Activated effector memory CD4-positive, alpha-beta T cell treated with anti-CD3 and anti-CD28 coated beads, Interleukin-2, amount 50 U/mL, for 16 hours (primary cell): ENCODE measurements around the gene IQSEC1.
A peak's percentile ranks its signal among the peaks of the same experiment; 100 is the strongest.
"Not testable (repeated sequence)": the region's sequence is repeated elsewhere in the genome, so short reads cannot be mapped to it uniquely, and the experiment has no call there.

ENCODE experiments used
- DNase-seq: peaks from one replicate; pipeline ENCODE4 v3.0.0-alpha.2; 2020

IQSEC1 gene

DNA sequence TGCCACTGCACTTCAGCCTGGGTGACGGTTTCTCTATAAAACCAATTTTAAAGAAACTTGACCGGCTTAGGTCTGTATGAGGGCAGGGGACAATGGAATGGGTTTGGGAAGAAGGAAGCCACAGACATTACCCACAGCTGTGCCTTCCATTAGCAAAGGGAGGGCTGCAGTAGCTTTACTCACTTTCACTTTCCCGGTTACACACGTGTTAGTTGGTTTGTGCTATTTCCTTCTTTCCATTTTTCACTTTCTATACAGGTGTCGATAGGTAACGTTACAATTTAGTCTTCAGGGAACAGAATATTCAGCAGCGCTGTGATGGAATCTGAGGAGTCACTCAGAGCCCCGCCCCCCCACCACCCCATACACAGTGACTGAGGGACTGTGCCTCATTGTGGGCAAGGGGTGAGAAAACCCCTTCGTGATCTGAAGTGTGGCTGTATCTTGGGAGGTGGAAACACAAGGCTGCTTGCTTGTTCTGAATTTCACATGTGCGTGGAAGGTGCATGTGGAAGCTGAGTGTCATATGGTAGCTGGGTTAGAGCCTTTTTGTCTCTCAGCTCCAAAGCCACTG, 187.0 kb downstream of the IQSEC1 start:
- no peak for DNase-seq

DNA sequence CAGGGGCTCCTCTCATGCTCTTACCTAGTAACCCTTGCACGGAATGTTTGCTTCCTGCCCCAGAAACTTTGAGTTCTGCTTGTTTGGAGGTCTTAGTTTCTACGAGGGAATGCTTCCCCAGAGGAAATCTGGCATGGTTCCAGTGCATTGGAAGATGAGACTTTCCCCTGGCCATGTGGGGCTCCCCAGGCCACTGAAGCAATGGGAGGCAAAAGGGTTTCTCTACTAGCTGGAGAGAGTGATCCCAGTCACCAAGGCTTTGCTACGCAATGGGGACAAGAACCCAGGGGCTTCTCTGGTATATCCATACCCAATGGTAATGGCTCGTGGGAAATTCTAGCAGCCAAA, 187.7 kb downstream of the IQSEC1 start:
- no peak for DNase-seq

DNA sequence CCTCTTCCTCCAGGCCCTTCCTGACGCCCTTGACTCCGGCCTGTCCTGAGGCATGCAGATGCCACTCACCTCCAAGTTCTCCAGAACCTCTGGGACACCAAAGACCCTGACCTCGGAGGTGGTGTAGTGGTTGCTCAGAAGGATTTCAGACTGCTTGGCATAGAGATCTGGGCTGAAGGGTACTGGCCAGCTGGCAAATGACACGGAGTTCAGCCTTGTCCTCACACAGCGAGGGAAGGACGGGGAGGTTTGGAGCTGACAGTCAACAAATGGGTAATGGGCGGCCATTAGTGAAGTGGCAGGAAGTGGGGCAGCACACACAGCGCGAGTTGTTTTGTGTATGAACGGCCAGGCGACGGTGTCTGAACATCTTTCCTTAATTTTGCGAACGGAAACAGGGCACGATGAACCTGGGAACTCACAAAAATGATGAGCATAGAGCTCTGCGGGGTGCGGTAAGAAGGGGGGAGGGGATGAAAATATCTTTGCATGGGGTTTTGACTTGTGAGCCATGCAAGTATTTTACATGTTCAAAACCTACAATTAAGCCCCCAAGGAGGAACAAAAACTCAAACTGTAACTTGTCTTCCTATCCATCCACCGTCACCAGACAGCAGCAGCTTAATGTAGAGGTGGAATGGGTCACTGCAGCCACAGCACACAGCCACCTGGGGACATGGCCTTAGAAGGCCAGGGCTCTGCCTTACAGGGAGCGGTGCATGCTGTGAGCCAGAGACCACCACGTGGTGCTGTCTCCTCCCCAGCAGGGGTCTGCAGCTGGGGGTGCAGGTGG, 188.2 kb downstream of the IQSEC1 start:
- no peak for DNase-seq

DNA sequence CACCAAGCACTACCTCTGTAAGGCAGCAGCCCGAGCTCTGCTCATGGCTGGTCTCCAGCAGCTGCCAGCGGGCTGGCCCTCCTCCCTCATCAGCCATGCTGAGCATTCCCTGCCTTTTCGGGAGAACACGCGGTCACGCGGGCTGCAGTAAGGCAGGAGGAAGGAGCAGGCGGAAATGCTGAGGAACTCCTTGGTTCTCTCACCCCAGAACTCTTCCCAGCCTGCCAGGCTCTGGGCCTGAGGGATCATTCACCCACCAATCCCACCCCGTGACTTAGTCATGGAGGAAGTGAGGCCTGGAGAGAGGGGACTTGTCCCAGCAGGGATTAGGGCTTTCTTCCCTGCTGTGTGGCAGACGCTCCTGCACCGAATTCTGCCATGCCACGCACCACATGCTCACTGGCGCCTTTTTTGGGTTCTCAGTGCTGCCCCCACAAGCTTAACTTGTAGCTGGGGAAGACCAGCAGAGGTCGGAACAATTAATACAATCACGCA, 189.0 kb downstream of the IQSEC1 start:
- DNase-seq = no peak

DNA sequence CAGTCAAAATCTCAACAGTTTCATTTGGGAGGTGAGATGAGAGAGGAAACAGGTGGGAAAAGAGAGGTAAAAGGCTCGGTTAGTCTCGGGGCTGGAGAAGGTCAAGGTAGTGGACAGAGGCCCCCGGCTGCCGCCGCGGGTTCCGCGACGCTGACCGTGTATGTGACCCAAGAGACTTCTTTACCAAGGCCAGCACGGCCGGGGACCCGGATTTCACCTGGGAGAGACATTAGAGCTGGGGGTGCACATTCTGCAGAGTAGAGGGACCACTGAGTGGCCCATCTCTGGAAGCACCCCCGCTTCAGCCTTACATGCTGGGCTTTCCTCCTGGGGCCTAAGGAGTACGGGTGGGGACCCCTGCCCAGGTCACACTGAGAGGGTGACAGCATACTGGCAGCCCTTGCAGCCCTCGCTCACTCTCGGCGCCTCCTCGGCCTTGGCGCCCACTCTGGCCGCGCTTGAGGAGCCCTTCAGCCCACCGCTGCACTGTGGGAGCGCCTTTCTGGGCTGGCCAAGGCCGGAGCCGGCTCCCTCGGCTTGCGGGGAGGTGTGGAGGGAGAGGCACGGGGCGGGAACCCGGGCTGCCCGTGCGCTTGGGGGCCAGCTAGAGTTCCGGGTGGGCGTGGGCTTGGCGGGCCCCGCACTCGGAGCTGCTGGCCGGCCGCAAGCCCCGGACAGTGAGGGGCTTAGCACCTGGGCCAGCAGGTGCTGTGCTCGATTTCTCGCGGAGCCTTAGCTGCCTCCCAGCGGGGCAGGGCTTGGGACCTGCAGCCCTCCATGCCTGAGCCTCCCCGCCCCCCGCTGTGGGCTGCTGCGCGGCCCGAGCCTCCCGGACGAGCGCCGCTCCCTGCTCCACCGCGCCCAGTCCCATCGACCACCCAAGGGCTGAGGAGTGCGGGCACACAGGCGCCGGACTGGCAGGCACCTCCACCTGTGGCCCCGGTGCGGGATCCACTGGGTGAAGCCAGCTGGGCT, 190.6 kb downstream of the IQSEC1 start:
- no peak for DNase-seq

DNA sequence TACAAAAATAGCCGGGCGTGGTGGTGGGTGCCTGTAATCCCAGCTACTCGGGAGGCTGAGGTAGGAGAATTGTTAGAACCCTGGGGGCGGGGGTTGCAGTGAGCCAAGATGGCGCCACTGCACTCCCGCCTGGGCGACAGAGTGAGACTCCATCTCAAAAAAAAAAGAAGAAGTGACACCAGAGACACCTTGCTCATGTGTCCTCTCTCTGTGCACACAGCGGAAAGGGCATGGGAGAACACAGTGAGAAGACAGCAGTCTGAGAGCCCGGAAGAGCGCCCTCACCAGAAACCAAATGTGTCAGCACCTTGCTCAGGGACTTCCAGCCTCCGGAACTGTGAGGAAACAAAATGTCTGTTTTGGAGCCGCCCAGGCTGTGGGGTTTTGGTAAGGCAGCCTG, 191.4 kb downstream of the IQSEC1 start:
- DNase-seq = not testable (repeated sequence)

DNA sequence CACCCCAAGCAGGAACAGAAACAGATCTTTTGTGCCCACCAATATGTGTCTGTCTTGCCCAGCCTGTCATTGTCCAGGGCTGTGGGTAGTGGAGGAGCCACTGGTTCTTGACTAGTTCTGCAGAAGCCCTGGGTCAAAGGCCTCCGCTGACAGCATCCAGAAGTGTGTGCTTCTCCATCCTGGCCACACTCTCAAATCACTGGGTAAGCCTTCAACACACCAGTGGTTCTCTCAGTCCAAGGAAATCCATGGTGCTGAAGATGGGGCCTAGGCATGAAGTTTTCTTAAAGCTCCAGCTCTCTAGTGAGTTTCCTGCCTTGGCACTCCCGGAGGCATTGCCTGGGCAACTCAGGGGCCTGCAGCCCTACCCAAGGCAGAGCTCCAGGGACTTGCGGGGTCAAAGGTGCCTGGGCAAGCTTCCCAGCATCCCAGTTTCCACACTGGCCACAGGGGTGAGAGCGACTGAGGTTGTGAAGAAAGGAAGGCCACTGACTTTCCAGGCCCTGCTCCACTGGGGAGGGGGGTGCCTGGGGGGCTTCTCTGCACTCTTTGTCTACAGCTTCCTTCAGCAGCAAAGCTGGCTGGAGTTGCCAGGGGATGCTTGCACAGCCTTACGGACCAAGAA, 193.9 kb downstream of the IQSEC1 start:
- DNase-seq = no peak

DNA sequence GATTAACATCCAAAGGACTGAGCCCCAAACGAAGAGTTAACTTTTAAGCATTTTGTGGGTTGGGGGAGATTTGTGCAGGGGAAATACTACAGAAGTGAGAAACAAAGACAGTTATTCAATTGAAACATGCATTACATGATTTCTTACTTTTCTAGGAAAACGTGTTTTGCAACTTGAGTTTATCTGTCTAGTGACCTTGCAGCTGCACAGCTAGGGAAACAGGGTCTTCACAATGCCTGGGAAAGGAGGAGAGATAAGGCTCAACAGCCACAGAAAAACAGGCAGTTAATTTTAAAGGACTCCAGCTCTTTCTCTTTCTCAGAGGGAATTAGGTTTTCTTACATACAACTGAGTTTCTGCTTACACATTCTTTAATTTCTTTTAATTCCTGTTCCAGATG, 194.5 kb downstream of the IQSEC1 start:
- DNase-seq = not testable (repeated sequence)

DNA sequence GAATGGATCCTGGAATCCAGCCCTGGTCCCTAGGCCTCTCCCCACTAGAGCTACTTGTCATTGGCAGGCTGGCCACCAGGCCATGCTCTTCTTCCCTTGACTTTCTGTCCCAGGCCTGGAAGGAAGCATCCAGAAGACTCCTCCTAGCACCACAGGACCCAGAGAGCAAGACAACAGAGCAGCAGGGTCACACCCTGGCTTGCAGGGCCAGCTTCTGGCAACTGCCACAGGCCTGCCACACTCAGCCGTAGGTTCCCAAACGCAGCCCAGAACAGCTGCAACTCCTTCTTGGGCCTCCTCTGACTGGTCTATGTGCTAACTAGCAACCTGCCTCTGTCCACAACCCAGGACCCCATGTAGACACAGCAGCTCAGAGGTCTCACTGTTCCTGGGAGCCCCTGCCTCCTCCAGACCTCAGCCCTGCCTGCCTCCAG, 195.1 kb downstream of the IQSEC1 start:
- no peak for DNase-seq

DNA sequence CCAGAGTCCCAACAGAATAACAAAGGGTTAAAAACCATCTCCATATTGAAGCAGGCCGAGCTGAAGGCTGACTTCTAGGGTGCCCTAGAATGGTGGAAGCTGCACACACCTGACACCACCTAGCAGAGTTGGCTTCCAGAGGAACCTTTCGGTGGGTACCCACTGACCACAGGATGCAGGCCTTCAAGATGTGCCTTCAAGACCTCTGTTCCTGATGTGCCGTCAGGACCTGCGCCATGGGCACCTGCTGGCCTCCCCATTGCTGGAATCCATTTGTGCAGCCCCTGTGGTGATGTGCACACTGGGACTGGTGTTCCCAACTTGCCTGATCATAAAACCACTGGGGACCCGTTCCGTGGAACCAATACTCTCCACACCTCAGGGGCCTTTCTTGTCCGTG, 196.2 kb downstream of the IQSEC1 start:
- DNase-seq = no peak

DNA sequence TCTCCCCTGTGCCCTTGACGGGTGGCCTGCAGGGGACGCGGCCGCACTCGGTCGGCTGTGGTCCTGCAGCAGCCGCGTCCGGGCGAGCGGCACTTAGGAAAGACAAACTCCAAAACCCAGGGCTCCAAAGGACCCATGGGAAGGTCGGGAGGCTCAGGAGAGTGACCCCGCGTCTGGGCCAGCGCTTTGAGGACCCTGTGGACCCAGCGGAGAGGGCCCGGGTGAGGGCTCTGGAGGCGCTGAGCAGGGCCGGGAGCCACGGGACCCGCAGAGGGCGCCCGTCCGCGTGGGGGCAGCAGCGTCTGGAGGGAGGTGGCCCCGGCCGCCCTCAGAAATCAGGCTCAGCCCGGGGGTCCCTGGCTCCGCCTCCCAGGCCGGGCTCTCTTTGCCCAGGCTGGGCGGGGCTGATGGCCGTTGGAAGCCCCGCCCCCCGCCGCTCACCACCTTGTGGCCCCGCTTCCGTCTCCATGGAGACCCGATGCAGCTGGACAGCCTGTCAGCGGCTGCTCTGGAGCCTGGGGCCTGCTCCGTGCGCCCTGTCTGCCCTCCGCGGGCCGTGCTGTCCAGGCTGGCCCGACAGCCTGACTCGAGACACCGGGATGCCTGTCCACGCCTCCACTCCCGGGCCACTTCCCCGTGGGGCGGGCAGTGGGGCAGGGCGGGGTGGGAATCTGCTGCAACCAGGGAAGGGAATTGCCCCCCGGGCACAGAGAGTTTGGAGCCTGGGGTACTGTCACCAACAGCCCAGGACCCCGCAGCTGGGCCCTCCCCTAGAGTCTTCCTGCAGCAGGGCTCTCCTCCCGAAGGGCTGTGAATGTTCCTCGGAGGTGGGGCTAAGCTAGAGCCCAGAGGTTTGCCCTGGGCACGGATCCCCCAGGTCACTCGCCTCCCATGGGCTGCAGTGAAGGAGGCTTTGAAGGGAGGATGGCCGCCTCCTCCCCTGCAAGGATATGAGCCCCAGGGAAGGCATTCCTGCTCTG, 197.1 kb downstream of the IQSEC1 start:
- DNase-seq = no peak

DNA sequence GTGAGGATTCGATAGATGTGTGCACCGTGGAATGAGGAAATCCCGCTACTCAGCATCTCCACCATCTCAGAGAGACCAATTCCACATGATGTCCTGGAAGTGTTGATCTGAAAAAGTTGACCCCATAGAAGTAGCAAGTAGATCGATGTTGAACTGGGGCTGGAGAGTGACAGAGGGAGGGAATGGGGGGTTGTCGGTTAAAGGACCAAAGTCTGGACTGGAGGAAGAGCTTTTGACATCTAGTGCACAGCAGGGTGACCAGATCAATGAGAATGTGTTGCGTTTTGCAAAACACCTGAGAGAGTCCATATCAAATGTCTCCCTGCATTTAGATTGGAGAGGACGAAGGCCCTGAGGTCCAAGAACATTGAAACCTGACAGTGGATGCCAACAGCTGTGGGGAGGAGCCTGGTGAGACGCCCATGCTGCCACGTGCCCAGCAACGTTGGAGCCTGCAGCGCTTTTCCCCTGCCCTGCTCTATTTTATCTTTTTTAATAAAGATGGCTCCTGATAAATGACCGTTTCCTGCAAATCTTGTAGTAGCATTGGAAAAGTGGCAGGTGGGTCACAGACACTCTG, 201.7 kb downstream of the IQSEC1 start:
- no peak for DNase-seq

DNA sequence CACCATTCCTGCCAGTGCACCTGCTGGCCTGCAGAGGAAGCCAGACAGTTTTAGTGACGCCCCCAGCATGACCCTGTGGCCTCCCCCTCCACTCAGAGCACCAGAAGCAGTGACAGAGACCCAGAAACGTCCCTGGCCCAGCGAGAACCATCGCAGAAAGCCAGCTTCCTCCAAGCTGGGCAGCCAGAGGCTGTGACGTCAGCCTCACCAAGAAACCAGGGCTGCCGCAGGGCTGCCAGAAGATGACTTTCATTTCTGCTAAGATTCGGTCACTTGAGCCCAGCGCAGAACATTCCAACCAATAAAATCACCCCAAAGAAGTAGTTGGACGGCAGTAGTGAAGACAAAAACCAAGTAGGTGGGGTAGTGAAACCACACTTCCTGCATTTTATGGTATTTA, 202.3 kb downstream of the IQSEC1 start:
- no peak for DNase-seq

DNA sequence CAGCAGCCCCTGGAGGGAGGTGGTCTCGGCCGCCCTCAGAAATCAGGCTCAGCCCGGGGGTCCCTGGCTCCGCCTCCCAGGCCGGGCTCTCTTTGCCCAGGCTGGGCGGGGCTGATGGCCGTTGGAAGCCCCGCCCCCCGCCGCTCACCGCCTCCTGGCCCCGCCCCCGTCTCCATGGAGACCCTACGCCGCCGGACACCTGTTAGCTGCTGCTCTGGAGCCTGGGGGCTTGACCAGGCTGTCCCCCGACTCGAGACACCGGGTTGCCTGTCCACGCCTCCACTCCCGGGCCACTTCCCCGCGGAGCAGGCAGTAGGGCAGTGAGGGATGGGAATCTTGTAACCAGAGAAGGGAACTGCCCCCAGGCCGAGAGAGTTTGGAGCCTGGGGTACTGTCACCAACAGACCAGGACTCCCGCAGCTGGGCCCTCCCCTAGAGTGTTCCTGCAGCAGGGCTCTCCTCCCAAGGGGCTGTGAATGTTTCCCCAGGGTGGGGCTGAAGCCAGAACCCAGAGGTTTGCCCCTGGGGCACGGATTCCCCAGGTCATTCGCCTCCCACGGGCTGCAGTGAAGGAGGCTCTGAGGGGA, 204.1 kb downstream of the IQSEC1 start:
- DNase-seq = peak; percentile 75

DNA sequence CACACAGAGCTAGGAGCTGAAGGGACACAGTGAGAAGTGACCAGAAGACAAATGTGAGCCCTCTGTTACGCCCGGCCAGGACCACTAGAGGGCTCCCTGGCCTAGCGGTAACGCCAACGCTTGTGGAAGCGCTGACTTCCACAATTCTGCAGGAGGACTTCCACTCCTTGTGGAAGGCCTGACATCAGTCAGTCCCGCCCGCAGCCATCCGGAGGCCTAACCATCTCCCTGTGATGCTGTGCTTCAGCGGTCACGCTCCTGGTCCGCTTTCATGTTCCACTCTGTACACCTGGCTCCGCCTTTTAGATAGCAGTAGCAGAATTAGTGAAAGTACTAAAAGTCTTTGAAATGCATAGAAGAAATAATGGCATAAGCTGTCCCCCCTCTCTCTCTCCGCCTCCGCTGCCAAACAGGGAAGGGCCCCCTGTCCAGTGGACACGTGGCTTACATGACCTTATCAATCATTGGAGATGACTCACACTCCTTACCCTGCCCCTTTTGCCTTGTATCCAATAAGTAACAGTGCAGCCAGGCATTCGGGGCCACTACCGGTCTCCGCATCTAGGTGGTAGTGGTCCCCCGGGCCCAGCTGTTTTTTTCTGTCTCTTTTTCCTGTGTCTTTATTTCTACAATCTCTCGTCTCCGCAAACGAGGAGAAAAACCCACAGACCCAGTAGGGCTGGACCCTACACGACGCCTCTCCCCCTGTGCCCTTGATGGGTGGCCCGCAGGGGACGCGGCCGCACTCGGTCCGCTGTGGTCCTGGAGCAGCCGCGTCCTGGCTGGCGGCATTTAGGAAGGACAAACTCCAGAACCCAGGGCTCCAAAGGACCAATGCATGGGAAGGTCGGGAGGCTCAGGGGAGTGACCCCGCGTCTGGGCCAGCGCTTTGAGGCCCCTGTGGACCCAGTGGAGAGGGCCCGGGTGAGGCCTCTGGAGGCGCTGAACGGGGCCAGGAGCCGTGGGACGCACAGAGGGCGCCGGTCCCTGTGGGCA, 204.9 kb downstream of the IQSEC1 start:
- peak; percentile 85 for DNase-seq

DNA sequence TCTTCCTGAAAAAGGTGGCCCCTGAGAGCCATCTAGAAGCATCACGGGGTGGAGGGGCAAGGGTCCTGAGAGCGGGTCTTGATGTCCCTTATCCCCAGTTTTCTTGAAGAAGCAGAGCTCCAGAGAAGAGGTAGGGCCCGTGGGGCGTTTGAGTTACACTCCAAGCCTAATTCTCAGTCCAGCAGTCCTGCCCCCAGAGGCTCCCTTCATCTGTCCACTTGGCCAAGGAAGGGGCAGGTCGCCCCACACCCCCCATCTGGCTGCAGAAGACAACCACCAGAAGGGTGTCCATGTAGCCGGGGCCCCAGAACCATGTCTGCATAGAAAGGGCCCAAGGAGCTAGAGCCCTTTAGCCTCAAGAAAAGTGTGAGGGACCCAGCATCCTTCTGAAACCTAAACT, 206.4 kb downstream of the IQSEC1 start:
- no peak for DNase-seq

DNA sequence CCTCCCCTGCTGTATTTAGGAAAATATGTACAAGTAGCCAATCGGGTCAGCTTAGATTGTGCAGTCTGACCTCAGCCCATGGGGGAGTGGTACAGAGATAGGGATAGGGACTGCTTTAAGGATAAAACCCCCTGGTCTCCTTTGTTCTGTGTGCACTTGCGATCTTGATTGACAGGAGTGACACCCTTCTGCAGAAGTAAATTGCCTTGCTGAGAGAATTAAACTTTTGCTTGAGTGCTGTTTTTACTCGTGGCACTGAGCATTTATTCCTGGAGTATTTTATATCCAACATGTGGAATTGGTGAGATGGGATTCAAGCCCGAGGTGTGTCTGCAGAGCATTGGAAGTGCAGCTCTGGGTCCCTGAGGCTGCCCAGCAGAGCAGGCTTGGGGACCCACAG, 208.0 kb downstream of the IQSEC1 start:
- no peak for DNase-seq

DNA sequence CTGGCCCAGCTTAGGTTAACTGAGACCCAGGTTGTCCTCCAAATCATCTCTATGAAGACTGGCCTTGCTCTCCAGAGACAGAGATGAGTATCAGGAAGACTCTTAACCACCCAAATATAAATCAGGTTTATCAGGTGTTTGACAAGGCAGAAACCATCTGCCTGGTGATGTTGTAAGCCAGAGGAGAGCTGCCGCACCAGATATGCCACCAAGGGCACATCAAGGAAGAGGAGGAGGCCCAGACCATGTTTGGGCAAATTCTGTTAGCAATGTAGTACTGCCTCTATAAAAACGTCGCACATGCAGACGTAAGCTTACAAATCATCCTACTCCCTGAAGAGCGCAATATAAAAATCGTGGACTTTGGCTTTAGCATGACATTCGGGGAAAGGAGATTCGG, 210.8 kb downstream of the IQSEC1 start:
- DNase-seq = no peak

DNA sequence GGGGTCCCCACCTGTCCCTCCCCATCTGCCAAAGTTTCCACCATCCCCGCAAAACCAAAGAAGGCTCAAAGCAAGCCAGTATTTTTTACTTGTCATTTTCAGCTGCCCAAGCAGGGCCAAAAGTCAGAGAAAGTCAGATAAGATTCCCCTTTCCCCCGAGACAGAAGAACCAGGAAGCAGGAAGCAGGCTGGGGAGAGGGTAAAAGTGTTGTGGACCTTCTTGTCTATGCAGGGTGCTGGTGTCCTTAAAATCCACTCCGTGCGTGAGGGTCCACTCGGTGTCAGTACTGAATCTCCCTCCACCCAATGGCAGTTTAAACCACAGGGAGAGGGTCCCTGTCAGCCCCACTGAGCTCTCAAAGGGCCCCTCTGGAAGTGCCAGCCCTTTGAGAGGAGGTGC, 211.6 kb downstream of the IQSEC1 start:
- no peak for DNase-seq

DNA sequence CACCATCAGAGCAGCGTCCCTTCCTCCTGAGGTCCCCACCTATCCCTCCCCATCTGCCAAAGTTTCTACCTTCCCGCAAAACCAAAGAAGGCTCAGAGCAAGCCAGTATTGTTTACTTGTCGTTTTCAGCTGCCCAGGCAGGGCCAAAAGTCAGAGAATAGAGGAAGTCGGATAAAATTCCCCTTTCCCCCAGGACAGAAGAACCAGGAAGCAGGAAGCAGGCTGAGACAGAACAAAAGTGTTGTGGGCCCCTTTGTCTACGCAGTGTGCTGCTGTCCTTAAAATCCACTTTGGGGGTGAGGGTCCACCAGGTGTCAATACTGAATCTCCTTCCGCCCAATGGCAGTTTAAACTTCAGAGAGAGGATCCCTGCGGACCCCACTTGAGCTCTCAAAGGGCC, 213.4 kb downstream of the IQSEC1 start:
- DNase-seq = no peak
